A673 (cell line): ENCODE data around the gene CETP.

Experiments used
- EZH2 ChIP-seq: fragments of 200-600 bp; sonication (generic); IDR thresholded peaks from 2 replicates; pipeline ENCODE4 v1.6.1; 2017; ENCODE audit warnings: borderline replicate concordance, low read depth, mild to moderate bottlenecking, mixed read lengths, antibody characterized with exemption, low read length; ENCODE audit not compliant: poor library complexity, severe bottlenecking
- TF ChIP-seq, protein P1 (sequence below): fragments of 300-800, 200-600 bp; sonication (generic); conservative IDR thresholded peaks from 2 replicates; pipeline ENCODE4 v1.5.1; 2017; ENCODE audit warnings: low read depth, mild to moderate bottlenecking, antibody characterized with exemption, low read length, moderate library complexity, mixed read lengths

DNA sequence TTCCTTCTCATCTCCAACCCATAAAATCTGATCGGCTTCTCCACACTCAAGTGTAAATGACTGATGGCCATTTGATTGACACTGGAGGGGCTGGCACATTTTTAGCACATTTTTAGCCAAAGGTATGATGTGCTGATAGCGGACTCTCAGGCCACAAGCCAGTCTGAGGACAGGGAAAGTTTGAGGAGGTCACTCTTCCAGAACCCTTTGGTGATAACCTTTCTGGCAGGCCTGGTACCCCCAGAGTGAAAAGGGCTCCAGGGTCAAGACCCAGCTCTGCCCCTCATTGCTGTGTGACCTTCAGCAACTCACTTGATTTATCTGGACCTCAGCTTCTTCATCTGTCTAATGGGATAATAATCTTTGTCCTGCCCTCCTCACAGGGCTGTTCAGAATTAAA, 25.9 kb downstream of the CETP start:
- TF ChIP-seq, protein P1, sequence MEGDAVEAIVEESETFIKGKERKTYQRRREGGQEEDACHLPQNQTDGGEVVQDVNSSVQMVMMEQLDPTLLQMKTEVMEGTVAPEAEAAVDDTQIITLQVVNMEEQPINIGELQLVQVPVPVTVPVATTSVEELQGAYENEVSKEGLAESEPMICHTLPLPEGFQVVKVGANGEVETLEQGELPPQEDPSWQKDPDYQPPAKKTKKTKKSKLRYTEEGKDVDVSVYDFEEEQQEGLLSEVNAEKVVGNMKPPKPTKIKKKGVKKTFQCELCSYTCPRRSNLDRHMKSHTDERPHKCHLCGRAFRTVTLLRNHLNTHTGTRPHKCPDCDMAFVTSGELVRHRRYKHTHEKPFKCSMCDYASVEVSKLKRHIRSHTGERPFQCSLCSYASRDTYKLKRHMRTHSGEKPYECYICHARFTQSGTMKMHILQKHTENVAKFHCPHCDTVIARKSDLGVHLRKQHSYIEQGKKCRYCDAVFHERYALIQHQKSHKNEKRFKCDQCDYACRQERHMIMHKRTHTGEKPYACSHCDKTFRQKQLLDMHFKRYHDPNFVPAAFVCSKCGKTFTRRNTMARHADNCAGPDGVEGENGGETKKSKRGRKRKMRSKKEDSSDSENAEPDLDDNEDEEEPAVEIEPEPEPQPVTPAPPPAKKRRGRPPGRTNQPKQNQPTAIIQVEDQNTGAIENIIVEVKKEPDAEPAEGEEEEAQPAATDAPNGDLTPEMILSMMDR: no peak
- TF ChIP-seq EZH2: no peak
